HepG2 (cell line): ENCODE measurements around the gene KRT71. TPM values are rescaled to one million over a fixed set of nuclear protein-coding genes. Genes with fewer than 3 reads are reported as not detected.

Experiments used
- ATAC-seq: fragments of 200-7000 bp; cut with Tn5 transposase; 3 replicates; pipeline ENCODE4 v1.9.1; 2020; ENCODE audit warnings: mild to moderate bottlenecking, moderate library complexity
- BruUV-seq: library from RNA; stranded (reverse); fragments of 400-500 nt; replicated peaks from 2 replicates; lab custom pipeline; 2021; lab: Mats Ljungman, UMichigan
- CTCF ChIA-PET: fragments of 300-600 bp; formaldehyde crosslinking; extraction: SDS; loops from one replicate; lab custom pipeline; 2021; ENCODE audit warnings: low total read pairs, inconsistent platforms, low intra/inter-chr PET ratio; lab: Yijun Ruan, JAX
- POLR2A ChIA-PET: fragments of 350-600 bp; sonication (Branson Sonifier 250); formaldehyde crosslinking; loops from one replicate; lab custom pipeline; 2020; ENCODE audit warnings: antibody characterized with exemption, inconsistent platforms; lab: Yijun Ruan, JAX
- DNase-seq: peaks from one replicate; pipeline ENCODE4 v3.0.0-alpha.2; 2015; ENCODE audit warnings: low spot score
- FAIRE-seq: peaks from 3 replicates; lab custom pipeline; 2011; peaks lifted over from hg19 to GRCh38; lab: Jason Lieb, UNC
- H2AFZ ChIP-seq: one replicate; pipeline ENCODE4 v1.6.1; 2011; ENCODE audit warnings: low read length, inconsistent platforms
- H3K27ac ChIP-seq: fragments of 300-600 bp; 3 replicates; pipeline ENCODE4 v1.8.0; 2011; ENCODE audit warnings: mixed run types, mild to moderate bottlenecking, mixed read lengths, low read length, inconsistent platforms; ENCODE audit not compliant: insufficient read depth; ENCODE audit errors: extremely low read length
- H3K27me3 ChIP-seq, 2 experiments: fragments of 200-600 bp in 1 of 2; 2 replicates in 1 of 2; 3 replicates in 1 of 2; pipeline versions ENCODE4 v1.6.0 to v1.8.0; 2011; ENCODE audit warnings: low read length in 2 of 2, mild to moderate bottlenecking in 2 of 2, moderate library complexity in 2 of 2, inconsistent platforms in 1 of 2; ENCODE audit not compliant: insufficient read depth in 2 of 2, control insufficient read depth in 1 of 2
- H3K36me3 ChIP-seq, 2 experiments: fragments of 200-600 bp in 1 of 2; replicated peaks in 1 of 2; 2 replicates in 1 of 2; 3 replicates in 1 of 2; pipeline versions ENCODE4 v1.5.1 to v1.8.0; 2011; ENCODE audit warnings: low read length in 2 of 2, inconsistent platforms in 1 of 2; ENCODE audit not compliant: insufficient read depth in 2 of 2, control insufficient read depth in 1 of 2
- H3K4me1 ChIP-seq: 2 replicates; pipeline ENCODE4 v1.5.1; 2012; ENCODE audit warnings: low read length, inconsistent platforms; ENCODE audit not compliant: insufficient read depth
- H3K4me2 ChIP-seq: 2 replicates; pipeline ENCODE4 v1.6.0; 2011; ENCODE audit warnings: low read depth, low read length, inconsistent platforms
- H3K4me3 ChIP-seq, 3 experiments: fragments of 200-600 bp in 1 of 3; sonication (generic), shearing (Covaris generic) in 1 of 3; replicated peaks in 1 of 3; 2 replicates each; pipeline ENCODE4 v1.5.1; 2011 to 2016; ENCODE audit warnings: low read length in 3 of 3, inconsistent platforms in 2 of 3, low read depth in 2 of 3, mild to moderate bottlenecking in 2 of 3, control low read depth in 1 of 3, mixed read lengths in 1 of 3; ENCODE audit not compliant: insufficient read depth in 1 of 3
- H3K79me2 ChIP-seq: one replicate; pipeline ENCODE4 v1.6.1; 2011; ENCODE audit warnings: low read length, inconsistent platforms; ENCODE audit not compliant: insufficient read depth
- H3K9ac ChIP-seq: 2 replicates; pipeline ENCODE4 v1.6.0; 2011; ENCODE audit warnings: mild to moderate bottlenecking, low read depth, low read length, inconsistent platforms; ENCODE audit not compliant: insufficient read depth
- H3K9me3 ChIP-seq: 2 replicates; pipeline ENCODE4 v1.5.1; 2012; ENCODE audit warnings: mild to moderate bottlenecking, low read length
- H4K20me1 ChIP-seq: 2 replicates; pipeline ENCODE4 v1.6.0; 2011; ENCODE audit warnings: inconsistent platforms, mild to moderate bottlenecking, low read length, moderate library complexity; ENCODE audit not compliant: insufficient read depth
- BRF2 ChIP-seq: sonication (generic); formaldehyde crosslinking; IDR thresholded peaks from 2 replicates; pipeline ENCODE4 v1.8.1; 2022; ENCODE audit warnings: mild to moderate bottlenecking, missing genetic modification reagents
- DMAP1 ChIP-seq: IDR thresholded peaks from 2 replicates; pipeline ENCODE4 v1.6.1; 2016
- DZIP1 ChIP-seq: sonication (generic); formaldehyde crosslinking; IDR thresholded peaks from 2 replicates; pipeline ENCODE4 v1.5.0; 2020; ENCODE audit warnings: mild to moderate bottlenecking, missing genetic modification reagents
- FOXK1 ChIP-seq: sonication (generic); formaldehyde crosslinking; IDR thresholded peaks from 2 replicates; pipeline ENCODE4 v1.4.0; 2020; ENCODE audit warnings: low read depth, missing genetic modification reagents, borderline replicate concordance
- HIVEP1 ChIP-seq: sonication (generic); formaldehyde crosslinking; IDR thresholded peaks from 2 replicates; pipeline ENCODE4 v1.4.0; 2020; ENCODE audit warnings: mild to moderate bottlenecking, missing genetic modification reagents
- HMGA1 ChIP-seq: sonication (generic); formaldehyde crosslinking; conservative IDR thresholded peaks from 2 replicates; pipeline ENCODE4 v1.4.0; 2020; ENCODE audit warnings: missing genetic modification reagents
- HOXA7 ChIP-seq: sonication (generic); formaldehyde crosslinking; IDR thresholded peaks from 2 replicates; pipeline ENCODE4 v1.8.1; 2022; ENCODE audit warnings: mild to moderate bottlenecking, missing genetic modification reagents, moderate library complexity
- MTF1 ChIP-seq: sonication (generic); formaldehyde crosslinking; IDR thresholded peaks from 2 replicates; pipeline ENCODE4 v1.5.0; 2020; ENCODE audit warnings: missing genetic modification reagents
- PCBP2 ChIP-seq: fragments of 200-400 bp; formaldehyde crosslinking; optimal IDR thresholded peaks from 2 replicates; pipeline ENCODE3; 2018; ENCODE audit warnings: low read length, low read depth; ENCODE audit not compliant: poor library complexity, severe bottlenecking
- SP5 ChIP-seq: IDR thresholded peaks from 2 replicates; pipeline ENCODE4 v1.6.1; 2016; ENCODE audit warnings: low read depth, borderline replicate concordance
- SUZ12 ChIP-seq: fragments of 150-350 bp; IDR thresholded peaks from 2 replicates; pipeline ENCODE4 v1.6.1; 2014; ENCODE audit warnings: low read depth, low read length
- ZNF205 ChIP-seq: IDR thresholded peaks from 2 replicates; pipeline ENCODE4 v1.6.1; 2018; ENCODE audit warnings: missing biosample characterization, missing genetic modification reagents
- ZNF44 ChIP-seq: sonication (generic); formaldehyde crosslinking; IDR thresholded peaks from 2 replicates; pipeline ENCODE4 v1.5.1; 2020; ENCODE audit warnings: mild to moderate bottlenecking, missing genetic modification reagents
- WGBS: methylation state at CpG from one replicate; pipeline ENCODE4 v1.1.6; 2017; ENCODE audit warnings: low lambda C conversion rate; 5-methylcytosine and 5-hydroxymethylcytosine counted together
- in situ Hi-C: cut with HindIII; loops from 2 replicates; pipeline ENCODE4 v1.10.0; 2017; ENCODE audit warnings: low pct_unique_long_range_greater_than_20kb; ENCODE audit not compliant: extremely low pct_ligation_motif_present
- intact Hi-C: fragments of 100-400 bp; cut with micrococcal nuclease; formaldehyde crosslinking; loops from one replicate; pipeline ENCODE4 v1.10.0; 2022; ENCODE audit not compliant: unreplicated experiment
- polyA plus RNA-seq, 8 experiments: library from polyadenylated mRNA; depleted of rRNA in 3 of 8; stranded (reverse) in 7 of 8; unstranded in 1 of 8; fragments of >200 nt; fragmentation: Illumina TruSeq in 4 of 8; extraction: Trizol in 4 of 8; gene quantifications; 2 replicates each; pipeline versions ENCODE4 v1.2.1 to v1.2.3, GENCODE V29; 2011 to 2016; ENCODE audit warnings: low read depth in 4 of 8, missing spikeins in 1 of 8, mixed read lengths in 1 of 8; ENCODE audit not compliant: insufficient read depth in 1 of 8
- total RNA-seq, 5 experiments: library from RNA; depleted of rRNA; stranded (reverse); fragments of >200 nt; fragmentation: Illumina TruSeq; extraction: Trizol; gene quantifications; 2 replicates each; pipeline ENCODE4 v1.2.3, GENCODE V29; 2016; ENCODE audit warnings: low read depth in 1 of 5
- TF ChIP-seq, protein P1 (sequence below): sonication (generic); formaldehyde crosslinking; IDR thresholded peaks from 2 replicates; pipeline ENCODE4 v1.4.0; 2020; ENCODE audit warnings: missing genetic modification reagents, mild to moderate bottlenecking, borderline replicate concordance
- TF ChIP-seq, protein P2 (sequence below): sonication (generic); formaldehyde crosslinking; IDR thresholded peaks from 2 replicates; pipeline ENCODE4 v1.5.1; 2020; ENCODE audit warnings: missing genetic modification reagents, mild to moderate bottlenecking, borderline replicate concordance
- TF ChIP-seq, protein P3 (sequence below): sonication (generic); formaldehyde crosslinking; IDR thresholded peaks from 2 replicates; pipeline ENCODE4 v1.5.1; 2020; ENCODE audit warnings: missing genetic modification reagents, mild to moderate bottlenecking, borderline replicate concordance

Gene KRT71
- total and polyA plus RNA-seq, 2 of the 13 experiments (the other 11 are each of a cell fraction or from before 2014, with no cell fraction given) = not detected

- TF ChIP-seq, protein P1, sequence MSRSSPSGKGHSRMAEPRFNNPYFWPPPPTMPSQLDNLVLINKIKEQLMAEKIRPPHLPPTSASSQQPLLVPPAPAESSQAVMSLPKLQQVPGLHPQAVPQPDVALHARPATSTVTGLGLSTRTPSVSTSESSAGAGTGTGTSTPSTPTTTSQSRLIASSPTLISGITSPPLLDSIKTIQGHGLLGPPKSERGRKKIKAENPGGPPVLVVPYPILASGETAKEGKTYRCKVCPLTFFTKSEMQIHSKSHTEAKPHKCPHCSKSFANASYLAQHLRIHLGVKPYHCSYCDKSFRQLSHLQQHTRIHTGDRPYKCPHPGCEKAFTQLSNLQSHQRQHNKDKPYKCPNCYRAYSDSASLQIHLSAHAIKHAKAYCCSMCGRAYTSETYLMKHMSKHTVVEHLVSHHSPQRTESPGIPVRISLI (CRISPR knock-in tag) = no peak
- TF ChIP-seq, protein P2, sequence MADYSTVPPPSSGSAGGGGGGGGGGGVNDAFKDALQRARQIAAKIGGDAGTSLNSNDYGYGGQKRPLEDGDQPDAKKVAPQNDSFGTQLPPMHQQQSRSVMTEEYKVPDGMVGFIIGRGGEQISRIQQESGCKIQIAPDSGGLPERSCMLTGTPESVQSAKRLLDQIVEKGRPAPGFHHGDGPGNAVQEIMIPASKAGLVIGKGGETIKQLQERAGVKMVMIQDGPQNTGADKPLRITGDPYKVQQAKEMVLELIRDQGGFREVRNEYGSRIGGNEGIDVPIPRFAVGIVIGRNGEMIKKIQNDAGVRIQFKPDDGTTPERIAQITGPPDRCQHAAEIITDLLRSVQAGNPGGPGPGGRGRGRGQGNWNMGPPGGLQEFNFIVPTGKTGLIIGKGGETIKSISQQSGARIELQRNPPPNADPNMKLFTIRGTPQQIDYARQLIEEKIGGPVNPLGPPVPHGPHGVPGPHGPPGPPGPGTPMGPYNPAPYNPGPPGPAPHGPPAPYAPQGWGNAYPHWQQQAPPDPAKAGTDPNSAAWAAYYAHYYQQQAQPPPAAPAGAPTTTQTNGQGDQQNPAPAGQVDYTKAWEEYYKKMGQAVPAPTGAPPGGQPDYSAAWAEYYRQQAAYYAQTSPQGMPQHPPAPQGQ = no peak
- no peak for TF ChIP-seq HIVEP1 (CRISPR knock-in tag)
- no peak for TF ChIP-seq HMGA1 (CRISPR knock-in tag)
- no peak for TF ChIP-seq PCBP2
- TF ChIP-seq ZNF44 = no peak
- TF ChIP-seq, all 625 proteins: peak for 0
These were observed 39.2 kb downstream of the KRT71 start (continued) for GRCh38 chr12:52513736-52514135.

GRCh38 chr12:52508211-52508610 lies 44.7 kb downstream of the KRT71 start:
- H3K27ac ChIP-seq = no peak overlapping the region
- H3K27me3 ChIP-seq = no peaks in the 10 kb centered on the region
- POLR2A ChIA-PET = no interaction called here
- no peak overlapping the region for H3K9ac ChIP-seq
- 0% methylated on average over 4 of the region's 5 CpGs for WGBS
- peaks cover 14% of the 10 kb centered on the region for H3K9me3 ChIP-seq
- BruUV-seq = no TSS peak
- H2AFZ ChIP-seq = no peak overlapping the region
- H3K4me1 ChIP-seq = no peaks in the 10 kb centered on the region
- no peaks in the 10 kb centered on the region for H4K20me1 ChIP-seq
- intact Hi-C loops = no loop called here
- FAIRE-seq (no peak), ATAC-seq (no peak), DNase-seq (no peak)
- CTCF ChIA-PET = no interaction called here
- no peak overlapping the region for H3K4me3 ChIP-seq
- H3K36me3 ChIP-seq = no peaks in the 10 kb centered on the region
- in situ Hi-C loops = no loop called here
- no peak overlapping the region for H3K4me2 ChIP-seq
- H3K79me2 ChIP-seq = no peaks in the 10 kb centered on the region
- TF ChIP-seq SUZ12 (no peak), DZIP1 (CRISPR knock-in tag) (no peak), MTF1 (CRISPR knock-in tag) (no peak), DMAP1 (CRISPR knock-in tag) (no peak), FOXK1 (no peak), SP5 (no peak), HOXA7 (no peak), ZNF205 (no peak), BRF2 (CRISPR knock-in tag) (no peak)
- TF ChIP-seq, protein P3, sequence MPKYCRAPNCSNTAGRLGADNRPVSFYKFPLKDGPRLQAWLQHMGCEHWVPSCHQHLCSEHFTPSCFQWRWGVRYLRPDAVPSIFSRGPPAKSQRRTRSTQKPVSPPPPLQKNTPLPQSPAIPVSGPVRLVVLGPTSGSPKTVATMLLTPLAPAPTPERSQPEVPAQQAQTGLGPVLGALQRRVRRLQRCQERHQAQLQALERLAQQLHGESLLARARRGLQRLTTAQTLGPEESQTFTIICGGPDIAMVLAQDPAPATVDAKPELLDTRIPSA (CRISPR knock-in tag) = no peak
